ENCODE results near the gene WDHD1. TPM values are rescaled to one million over a fixed set of nuclear protein-coding genes. Genes with fewer than 3 reads are reported as not detected.

Gene WDHD1
- total and polyA plus RNA-seq, 2 of the 8 experiments (the other 6 are each of a cell fraction or from before 2014, with no cell fraction given): 17.8 to 87.9 TPM

GRCh38 chr14:54902521-54903420 is 124.1 kb downstream of the WDHD1 start, which contains the start of gene GCH1:
TSS of gene GCH1 (minus strand) at chr14:54902826. CDS start at chr14:54902663, 163 bp downstream.
- H3K4me1 ChIP-seq (replicated peaks in 1 of 4; ENCODE audit: control insufficient read depth in 3 of 4, insufficient read depth in 4 of 4, low read length in 3 of 4): peaks cover 0 to 5% (median 1%) of the 10 kb centered on the region in 4 experiments; a peak in 6 of 7 replicates
- POLR2A ChIA-PET (ENCODE audit: partially characterized antibody): interaction anchor here (0.5 to 2.7 kb wide), 31 partner anchors 10 to 336 kb away, joined by 3 to 15 read pairs (median 4); partner anchors contain the start of genes MAPK1IP1L, SAMD4A, SOCS4 and WDHD1
- no peak within 1 kb of the TSS for H2BK15ac ChIP-seq (ENCODE audit: low read length)
- no peak within 1 kb of the TSS for H3K14ac ChIP-seq (ENCODE audit: insufficient read length)
- H4K8ac ChIP-seq (ENCODE audit: extremely low read depth, insufficient read depth, low read length): peak within 1 kb of the TSS; percentile 95
- H2AFZ ChIP-seq (ENCODE audit: low read length): peak within 1 kb of the TSS; percentile 45; the same call in 1 of the 2 replicates
- peak within 1 kb of the TSS; percentile 69 for H3K56ac ChIP-seq (replicated peaks; ENCODE audit: insufficient read length, low read depth, low read length)
- no peak within 1 kb of the TSS for H2BK12ac ChIP-seq (ENCODE audit: low read depth, low read length)
- peak within 1 kb of the TSS; percentile 68 to 86 (median 72) for H3K4me3 ChIP-seq (ENCODE audit: extremely low read depth in 1 of 4, insufficient read depth in 2 of 4, low read depth in 3 of 4, low read length in 4 of 4)
- peak within 1 kb of the TSS; percentile 83 for H3K18ac ChIP-seq (ENCODE audit: extremely low read depth, low read length)
- DNase-seq (ENCODE audit: low read depth in 1 of 2, low spot score in 2 of 2) (peak; percentile 25 to 91), FAIRE-seq (no peak)
- H3K4me2 ChIP-seq (ENCODE audit: insufficient read depth in 1 of 2, low read depth in 2 of 2, low read length in 2 of 2): peak within 1 kb of the TSS; percentile 89 to 99
- peaks cover 15% of the 10 kb centered on the region for H3K23me2 ChIP-seq (ENCODE audit: low read depth, low read length)
- H3K9ac ChIP-seq (replicated peaks in 1 of 4; ENCODE audit: extremely low read depth in 1 of 4, low read depth in 3 of 4, low read length in 3 of 4): peak within 1 kb of the TSS; percentile 36 to 73 (median 62)
- 2% methylated on average over 53 of the region's 83 CpGs; no CpG with 5 or more reads in 1 of the 2 experiments for WGBS, 2 experiments (ENCODE audit: extremely low coverage in 1 of 2, insufficient coverage in 1 of 2, insufficient read length in 1 of 2, insufficient replicate concordance in 2 of 2, low coverage in 1 of 2, low lambda C conversion rate in 2 of 2, missing lambda C conversion rate in 1 of 2)
- CTCF ChIA-PET (ENCODE audit: partially characterized antibody): interaction anchor here (0.7 to 2.1 kb wide), 11 partner anchors 9 to 94 kb away, joined by 3 to 8 read pairs (median 3); no protein-coding TSS in a partner anchor
- no peak within 1 kb of the TSS for H2BK120ac ChIP-seq (replicated peaks; ENCODE audit: low read depth, low read length)
- peaks cover 2 to 20% (median 17%) of the 10 kb centered on the region in 4 experiments for H3K27me3 ChIP-seq (replicated peaks in 1 of 4; ENCODE audit: control insufficient read depth in 3 of 4, extremely low read depth in 1 of 4, insufficient read depth in 3 of 4, low read length in 3 of 4)
- H4K91ac ChIP-seq (replicated peaks; ENCODE audit: insufficient read length, low read length): no peak within 1 kb of the TSS
- H3K23ac ChIP-seq (ENCODE audit: insufficient read length): no peak within 1 kb of the TSS
- peak within 1 kb of the TSS; percentile 40 for H4K5ac ChIP-seq (ENCODE audit: insufficient read length, low read depth, low read length)
- H2BK20ac ChIP-seq (ENCODE audit: low read length): no peak within 1 kb of the TSS
- no peak within 1 kb of the TSS for H3K27ac ChIP-seq (ENCODE audit: low read depth, low read length)
- no peak within 1 kb of the TSS for H2BK5ac ChIP-seq (ENCODE audit: low read depth, low read length)
- H4K20me1 ChIP-seq (replicated peaks in 1 of 2; ENCODE audit: control insufficient read depth in 1 of 2, insufficient read depth in 2 of 2, low read length in 2 of 2): peaks cover 1 to 4% of the 10 kb centered on the region in 2 experiments
- no peaks in the 10 kb centered on the region for H3K36me3 ChIP-seq (ENCODE audit: control insufficient read depth in 2 of 4, insufficient read depth in 4 of 4, low read length in 3 of 4)
- H3K4ac ChIP-seq (replicated peaks; ENCODE audit: insufficient read length, low read depth, low read length): no peak within 1 kb of the TSS
- H3K79me2 ChIP-seq (ENCODE audit: control insufficient read depth in 1 of 2, insufficient read depth in 2 of 2, low read length in 2 of 2): no peaks in the 10 kb centered on the region
- no peaks in the 10 kb centered on the region for H3K9me3 ChIP-seq (ENCODE audit: insufficient read depth in 2 of 2, low read depth in 1 of 2, low read length in 1 of 2)
- no peaks in the 10 kb centered on the region for H3K79me1 ChIP-seq (ENCODE audit: low read depth, low read length)
- H2AK5ac ChIP-seq (ENCODE audit: low read depth, low read length): no peak within 1 kb of the TSS
- TF ChIP-seq CTBP2 (IDR thresholded peaks at IDR 0.05; ENCODE audit: borderline replicate concordance, insufficient read depth, insufficient read length, low read length) (no peak), ZNF274 (IDR thresholded peaks at IDR 0.05; ENCODE audit: borderline replicate concordance, extremely low read depth, low read length) (no peak), ATF2 (IDR thresholded peaks at IDR 0.05; ENCODE audit: low read length) (no peak), BRCA1 (IDR thresholded peaks at IDR 0.05; ENCODE audit: low read depth, low read length) (no peak), KDM5A (IDR thresholded peaks at IDR 0.05; ENCODE audit: low read length) (no peak), TAF7 (optimal IDR thresholded peaks at IDR 0.05; ENCODE audit: borderline replicate concordance, low read depth, low read length) (peak; percentile 81), RXRA (IDR thresholded peaks at IDR 0.05; ENCODE audit: insufficient read depth, low read depth, low read length) (no peak), EGR1 (IDR thresholded peaks at IDR 0.05; ENCODE audit: borderline replicate concordance, low read depth, low read length) (no peak), MAFK (IDR thresholded peaks at IDR 0.05; ENCODE audit: low read depth, low read length) (no peak)

All from H1 (cell line).